OCI-LY3 (cell line): Measurements from ENCODE around the gene BEST4.
A peak's percentile ranks its signal among the peaks of the same experiment; 100 is the strongest.
"Not testable (repeated sequence)": the region's sequence is repeated elsewhere in the genome, so short reads cannot be mapped to it uniquely, and the experiment has no call there.

Experiments used
- H2AFZ ChIP-seq: fragments of 200-600, 300-600 bp; shearing (Covaris generic); 2 replicates; pipeline ENCODE4 v1.6.0; 2014; ENCODE audit warnings: antibody characterized with exemption, low read depth, low read length
- H3K27ac ChIP-seq: fragments of 200-600, 300-600 bp; sonication (generic); 2 replicates; pipeline ENCODE4 v1.5.1; 2014; ENCODE audit warnings: mild to moderate bottlenecking, low read length, moderate library complexity, mixed read lengths
- H3K27me3 ChIP-seq: fragments of 200-600, 300-600 bp; sonication (generic); 2 replicates; pipeline ENCODE4 v1.6.1; 2014; ENCODE audit warnings: low read depth, low read length, mixed read lengths
- H3K36me3 ChIP-seq: fragments of 200-600, 300-600 bp; sonication (generic); replicated peaks from 2 replicates; pipeline ENCODE3; 2014; ENCODE audit warnings: low read depth, low read length, mixed read lengths
- H3K4me1 ChIP-seq: fragments of 300-600, 200-600 bp; sonication (generic); 2 replicates; pipeline ENCODE4 v1.6.1; 2014; ENCODE audit warnings: low read length, mixed read lengths
- H3K4me2 ChIP-seq: fragments of 200-600, 300-600 bp; sonication (generic); 2 replicates; pipeline ENCODE4 v1.6.1; 2014; ENCODE audit warnings: low read length, mixed read lengths
- H3K4me3 ChIP-seq: fragments of 300-600, 200-600 bp; sonication (generic); 2 replicates; pipeline ENCODE4 v1.5.1; 2014; ENCODE audit warnings: antibody characterized with exemption, mild to moderate bottlenecking, low read length, moderate library complexity
- H3K79me2 ChIP-seq: fragments of 300-600, 200-600 bp; shearing (Covaris generic); 2 replicates; pipeline ENCODE4 v1.6.1; 2014; ENCODE audit warnings: mild to moderate bottlenecking, low read length, mixed read lengths
- H3K9ac ChIP-seq: fragments of 300-600, 200-600 bp; shearing (Covaris generic); 2 replicates; pipeline ENCODE4 v1.6.0; 2014; ENCODE audit warnings: mild to moderate bottlenecking, low read length, moderate library complexity
- H3K9me3 ChIP-seq: fragments of 200-600, 300-600 bp; shearing (Covaris generic); 2 replicates; pipeline ENCODE4 v1.6.1; 2014; ENCODE audit warnings: low read length, mixed read lengths; ENCODE audit not compliant: insufficient read depth
- H4K20me1 ChIP-seq: fragments of 200-600, 300-600 bp; sonication (generic); 2 replicates; pipeline ENCODE4 v1.6.1; 2016; ENCODE audit warnings: low read length, mixed read lengths; ENCODE audit not compliant: insufficient read depth
- EZH2phosphoT487 ChIP-seq: fragments of 200-600 bp; shearing (Covaris generic); IDR thresholded peaks from 2 replicates; pipeline ENCODE4 v1.6.1; 2018; ENCODE audit warnings: antibody characterized with exemption, mixed run types, low read depth
- TF ChIP-seq, protein P1 (sequence below): fragments of 200-600, 300-600 bp; sonication (generic); IDR thresholded peaks from 2 replicates; pipeline ENCODE4 v1.5.1; 2014; ENCODE audit warnings: antibody characterized with exemption, low read length, low read depth

Gene BEST4

GRCh38 chr1:44817307-44817706 is 29.3 kb upstream of the BEST4 start:
- peaks cover 19% of the 10 kb centered on the region for H3K4me1 ChIP-seq

GRCh38 chr1:44815926-44816325 is 28.0 kb upstream of the BEST4 start:
- not testable (repeated sequence) for H3K27me3 ChIP-seq, H3K9ac ChIP-seq, H4K20me1 ChIP-seq, H3K27ac ChIP-seq, H3K4me3 ChIP-seq, H3K9me3 ChIP-seq, H2AFZ ChIP-seq, H3K4me2 ChIP-seq
- Histone ChIP-seq H3K4me1 (peaks cover 31% of the 10 kb centered on the region), H3K79me2 (peaks cover 13% of the 10 kb centered on the region), H3K36me3 (peaks cover 34% of the 10 kb centered on the region)

More at GRCh38 chr1:44817307-44817706, 29.3 kb upstream of the BEST4 start:
- H4K20me1 ChIP-seq, result no peaks in the 10 kb centered on the region
- H3K36me3 ChIP-seq, result peaks cover 31% of the 10 kb centered on the region
- TF ChIP-seq EZH2phosphoT487, result no peak
- TF ChIP-seq, protein P1, sequence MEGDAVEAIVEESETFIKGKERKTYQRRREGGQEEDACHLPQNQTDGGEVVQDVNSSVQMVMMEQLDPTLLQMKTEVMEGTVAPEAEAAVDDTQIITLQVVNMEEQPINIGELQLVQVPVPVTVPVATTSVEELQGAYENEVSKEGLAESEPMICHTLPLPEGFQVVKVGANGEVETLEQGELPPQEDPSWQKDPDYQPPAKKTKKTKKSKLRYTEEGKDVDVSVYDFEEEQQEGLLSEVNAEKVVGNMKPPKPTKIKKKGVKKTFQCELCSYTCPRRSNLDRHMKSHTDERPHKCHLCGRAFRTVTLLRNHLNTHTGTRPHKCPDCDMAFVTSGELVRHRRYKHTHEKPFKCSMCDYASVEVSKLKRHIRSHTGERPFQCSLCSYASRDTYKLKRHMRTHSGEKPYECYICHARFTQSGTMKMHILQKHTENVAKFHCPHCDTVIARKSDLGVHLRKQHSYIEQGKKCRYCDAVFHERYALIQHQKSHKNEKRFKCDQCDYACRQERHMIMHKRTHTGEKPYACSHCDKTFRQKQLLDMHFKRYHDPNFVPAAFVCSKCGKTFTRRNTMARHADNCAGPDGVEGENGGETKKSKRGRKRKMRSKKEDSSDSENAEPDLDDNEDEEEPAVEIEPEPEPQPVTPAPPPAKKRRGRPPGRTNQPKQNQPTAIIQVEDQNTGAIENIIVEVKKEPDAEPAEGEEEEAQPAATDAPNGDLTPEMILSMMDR, result no peak
- H2AFZ ChIP-seq, result no peak overlapping the region
- H3K79me2 ChIP-seq, result no peaks in the 10 kb centered on the region
- H3K27me3 ChIP-seq, result no peaks in the 10 kb centered on the region
- no peak overlapping the region for H3K4me3 ChIP-seq
- no peak overlapping the region for H3K4me2 ChIP-seq
- H3K9me3 ChIP-seq, result no peaks in the 10 kb centered on the region
- no peak overlapping the region for H3K9ac ChIP-seq
- no peak overlapping the region for H3K27ac ChIP-seq

DNA sequence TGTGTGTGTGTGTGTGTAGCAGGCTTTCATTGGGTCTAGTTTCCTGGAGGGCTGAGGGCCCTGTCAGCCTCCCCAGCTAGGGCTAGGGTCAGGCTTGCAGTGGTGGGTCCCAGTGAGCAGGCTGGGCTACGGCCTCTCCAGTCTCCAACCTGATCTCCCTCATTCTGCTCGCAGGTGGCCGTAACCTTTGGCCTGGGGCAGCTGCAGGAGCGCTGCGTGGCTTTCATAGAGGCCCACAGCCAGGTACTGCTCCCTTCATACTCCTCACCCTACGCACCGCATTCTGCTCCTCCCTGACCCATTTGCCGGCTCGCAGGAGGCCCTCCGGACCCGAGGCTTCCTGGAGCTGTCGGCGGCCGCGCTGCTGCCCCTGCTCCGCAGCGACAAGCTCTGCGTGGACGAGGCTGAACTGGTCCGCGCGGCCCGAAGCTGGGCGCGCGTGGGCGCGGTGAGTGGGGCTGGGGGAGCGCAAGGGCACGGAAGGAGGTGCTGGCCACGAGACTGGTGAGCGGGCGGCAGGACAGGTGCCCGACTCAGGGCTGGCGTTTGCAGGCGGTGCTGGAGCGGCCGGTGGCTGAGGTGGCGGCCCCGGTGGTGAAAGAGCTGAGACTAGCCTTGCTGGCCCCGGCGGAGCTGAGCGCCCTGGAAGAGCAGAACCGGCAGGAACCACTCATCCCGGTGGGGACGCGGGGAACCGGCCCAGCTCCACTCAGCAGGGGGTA is 25.0 kb upstream of the BEST4 start:
- H3K36me3 ChIP-seq, result peaks cover 35% of the 10 kb centered on the region
- H3K79me2 ChIP-seq, result peaks cover 21% of the 10 kb centered on the region
- no peak overlapping the region for H2AFZ ChIP-seq
- TF ChIP-seq, protein P1, result no peak
- TF ChIP-seq EZH2phosphoT487, result no peak
- H3K27ac ChIP-seq, result no peak overlapping the region
- no peaks in the 10 kb centered on the region for H3K9me3 ChIP-seq
- no peaks in the 10 kb centered on the region for H3K27me3 ChIP-seq
- no peak overlapping the region for H3K4me2 ChIP-seq
- H4K20me1 ChIP-seq, result no peaks in the 10 kb centered on the region
- H3K4me3 ChIP-seq, result no peak overlapping the region
- no peak overlapping the region for H3K9ac ChIP-seq
- peaks cover 43% of the 10 kb centered on the region for H3K4me1 ChIP-seq

GRCh38 chr1:44811234-44811633 is 23.3 kb upstream of the BEST4 start:
- H3K27me3 ChIP-seq, result no peaks in the 10 kb centered on the region
- H3K9me3 ChIP-seq, result no peaks in the 10 kb centered on the region
- peak overlapping the region; percentile 76 for H3K4me2 ChIP-seq
- H3K36me3 ChIP-seq, result peaks cover 37% of the 10 kb centered on the region
- peaks cover 27% of the 10 kb centered on the region for H3K79me2 ChIP-seq
- TF ChIP-seq EZH2phosphoT487, result no peak
- TF ChIP-seq, protein P1, result no peak
- peaks cover 60% of the 10 kb centered on the region for H3K4me1 ChIP-seq
- H2AFZ ChIP-seq, result no peak overlapping the region
- H3K4me3 ChIP-seq, result peak overlapping the region; percentile 67
- no peaks in the 10 kb centered on the region for H4K20me1 ChIP-seq
- H3K9ac ChIP-seq, result peak overlapping the region; percentile 94
- peak overlapping the region; percentile 100 for H3K27ac ChIP-seq

- H3K4me3 ChIP-seq, result peak overlapping the region; percentile 67
- not testable (repeated sequence) for H3K9me3 ChIP-seq, H4K20me1 ChIP-seq, H2AFZ ChIP-seq, H3K27me3 ChIP-seq
- H3K79me2 ChIP-seq, result peaks cover 32% of the 10 kb centered on the region
- peaks cover 41% of the 10 kb centered on the region for H3K36me3 ChIP-seq
- peaks cover 65% of the 10 kb centered on the region for H3K4me1 ChIP-seq
- peak overlapping the region; percentile 100 for H3K27ac ChIP-seq
- H3K9ac ChIP-seq, result peak overlapping the region; percentile 94
- peak overlapping the region; percentile 76 for H3K4me2 ChIP-seq
Observed at GRCh38 chr1:44810762-44811105, 22.8 kb upstream of the BEST4 start.
